Superior temporal gyrus (tissue), 1 donor: ENCODE measurements around the gene MYOM1.

ENCODE experiments used
- DNase-seq: peaks from one replicate; pipeline ENCODE4 v3.0.0-alpha.2; 2016; ENCODE audit errors: extremely low spot score

Gene MYOM1

GRCh38 chr18:3118195-3119010 lies 101.4 kb downstream of the MYOM1 start:
- DNase-seq, result no peak

DNA sequence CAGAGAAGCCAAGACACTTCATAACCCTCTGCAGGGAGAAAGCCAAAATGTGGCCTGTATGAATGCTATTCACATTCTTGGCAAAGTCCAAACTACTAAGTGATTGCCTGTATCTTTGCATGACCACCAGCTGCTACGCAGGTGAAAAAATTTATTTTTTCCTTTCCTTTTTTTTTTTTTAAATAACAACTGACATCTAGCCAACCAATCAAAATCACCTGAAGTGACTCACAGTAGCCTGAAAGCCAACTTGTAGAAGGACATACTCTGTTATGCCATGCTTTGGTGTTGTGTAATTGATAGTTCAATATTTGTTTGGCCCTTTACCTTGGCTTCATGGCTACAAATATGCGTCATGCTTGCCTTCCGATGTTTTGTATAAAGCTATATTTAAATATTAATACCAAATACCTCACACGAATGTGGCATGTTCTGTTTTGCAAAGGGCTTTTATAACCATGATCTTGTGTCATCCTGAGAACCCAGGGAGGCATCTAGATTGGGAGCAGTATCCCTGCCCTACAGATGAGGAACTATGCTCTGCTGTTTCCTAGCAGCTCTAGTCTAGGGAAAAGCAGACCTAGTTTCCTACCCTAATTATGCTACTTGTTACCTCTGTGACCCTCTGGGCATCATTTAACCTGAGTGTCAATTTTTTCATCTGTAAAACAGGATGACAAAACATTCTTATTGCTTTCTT lies 102.1 kb downstream of the MYOM1 start:
- DNase-seq, result no peak

- no peak for DNase-seq
Observed at GRCh38 chr18:3115447-3116030, 104.2 kb downstream of the MYOM1 start.

DNA sequence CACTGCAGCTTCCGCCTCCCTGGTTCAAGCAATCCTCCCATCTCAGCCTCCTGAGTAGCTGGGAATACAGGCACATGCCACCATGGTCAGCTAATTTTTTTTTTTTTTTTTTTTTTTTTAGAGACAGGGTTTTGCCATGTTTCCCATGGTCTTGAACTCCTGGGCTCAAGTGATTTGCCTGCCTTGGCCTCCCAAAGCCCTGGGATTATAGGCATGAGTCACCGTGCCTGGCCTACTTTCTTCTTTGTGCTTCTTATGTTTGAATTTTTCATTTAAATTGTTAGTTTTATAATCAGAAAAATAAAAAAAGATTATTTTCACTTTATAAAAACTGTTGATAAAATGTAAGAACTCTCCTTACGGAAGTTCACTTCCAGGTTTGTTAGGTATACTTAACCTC lies 105.3 kb downstream of the MYOM1 start:
- DNase-seq, result no peak

DNA sequence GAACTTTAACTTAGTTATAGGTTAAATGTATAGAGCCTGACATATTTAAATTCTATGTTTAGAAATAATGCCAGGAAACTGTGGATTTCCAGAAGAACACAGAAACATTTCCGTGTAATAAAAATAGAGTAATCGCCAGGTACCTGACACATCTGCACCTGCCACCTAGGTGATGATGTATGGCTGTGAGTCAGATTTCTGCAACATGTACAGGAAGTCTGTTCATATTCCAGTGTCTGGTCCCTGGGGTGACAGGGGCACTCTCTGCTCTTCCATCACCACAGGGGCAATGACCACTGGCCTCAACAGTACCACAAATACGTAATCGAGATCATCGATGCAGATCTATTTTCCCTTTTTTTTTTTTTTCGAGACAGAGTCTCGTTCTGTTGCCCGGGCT lies 105.7 kb downstream of the MYOM1 start:
- no peak for DNase-seq

DNA sequence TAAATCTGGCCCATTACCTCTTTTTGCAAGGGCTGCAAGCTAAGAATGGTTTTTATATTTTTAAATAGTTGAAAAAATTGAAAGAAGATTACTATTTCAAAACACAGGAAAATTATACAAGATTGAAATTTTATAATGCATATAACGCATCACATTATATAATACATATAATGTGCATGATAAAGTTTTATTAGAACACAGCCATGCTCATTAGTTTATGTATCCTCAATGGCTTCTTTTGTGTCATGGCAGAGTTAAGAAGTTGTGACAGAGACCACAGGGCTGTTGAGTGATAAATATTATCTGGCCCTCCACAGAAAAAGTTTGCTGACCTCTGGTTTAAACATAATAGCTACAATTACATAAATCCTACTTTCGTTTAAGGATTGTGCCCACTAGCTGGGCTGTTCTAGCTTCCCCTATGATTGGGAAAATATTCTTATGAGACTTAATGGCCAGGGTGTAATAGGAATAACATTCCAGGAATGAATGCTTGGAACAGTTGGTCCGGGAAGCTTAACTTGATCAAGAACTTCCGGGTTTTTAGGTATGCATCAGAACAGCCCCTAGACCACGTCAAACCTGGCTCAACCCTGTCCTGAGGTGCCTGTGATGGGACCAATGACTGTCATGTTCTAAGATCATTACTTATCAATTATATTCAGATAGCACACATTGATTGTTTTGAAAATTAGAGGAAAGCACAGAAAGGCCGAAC lies 108.1 kb downstream of the MYOM1 start:
- no peak for DNase-seq

DNA sequence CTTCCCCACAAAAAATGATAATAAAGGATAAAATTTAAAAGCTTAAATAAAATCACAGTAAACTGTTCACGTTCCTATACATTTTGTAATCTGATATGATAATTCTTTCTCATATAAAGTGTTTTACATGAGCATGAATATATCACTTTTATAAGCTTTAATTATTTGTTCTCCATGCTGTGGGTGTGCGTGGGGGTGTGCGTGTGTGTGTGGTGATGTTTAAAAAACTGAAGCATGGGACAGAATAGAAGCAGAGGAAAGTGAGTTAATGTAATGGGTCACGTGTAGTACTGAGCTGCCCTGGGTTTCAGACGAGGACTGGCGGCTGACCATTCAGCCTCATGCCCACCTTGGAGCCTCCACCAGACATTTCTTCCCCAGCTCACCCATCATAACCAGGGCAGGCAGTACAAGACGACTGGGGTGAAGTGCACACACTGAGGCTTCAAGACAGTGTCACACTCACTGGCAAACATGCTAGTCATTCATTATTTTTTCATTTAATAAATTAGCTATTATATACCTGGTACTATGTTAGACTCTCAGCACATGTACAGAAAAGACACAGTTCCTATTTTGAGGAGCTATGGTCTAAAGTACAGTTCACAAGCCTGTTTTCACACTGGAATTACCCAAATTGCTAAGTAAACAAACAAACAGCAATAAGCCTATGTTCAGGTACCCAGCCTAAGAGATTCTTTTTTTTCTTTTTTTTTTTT lies 109.6 kb downstream of the MYOM1 start:
- no peak for DNase-seq

GRCh38 chr18:3107740-3108151 lies 112.0 kb downstream of the MYOM1 start:
- no peak for DNase-seq

- DNase-seq, result no peak
Observed at GRCh38 chr18:3104190-3105054, 115.3 kb downstream of the MYOM1 start.

DNA sequence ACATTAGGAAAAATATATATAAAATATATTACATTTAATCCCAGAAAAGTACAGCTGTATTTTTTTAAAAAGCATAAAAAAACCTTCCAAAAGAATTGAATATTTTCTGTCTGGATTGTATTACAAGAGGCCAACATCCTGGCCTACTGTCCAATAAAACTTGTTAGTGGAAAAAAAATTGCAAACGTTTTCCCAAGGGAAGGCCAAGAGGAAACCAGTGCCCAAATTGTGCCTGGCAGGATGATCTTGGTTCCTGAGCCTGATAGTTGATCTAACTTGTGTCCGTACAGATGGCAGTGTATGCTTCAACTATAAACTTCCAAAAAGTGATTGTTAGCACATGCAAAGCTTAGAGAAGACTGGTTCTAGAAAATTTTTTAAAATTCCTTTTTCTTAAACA lies 116.2 kb downstream of the MYOM1 start:
- DNase-seq, result no peak

- DNase-seq, result no peak
Observed at GRCh38 chr18:3102983-3103382, 116.8 kb downstream of the MYOM1 start.

DNA sequence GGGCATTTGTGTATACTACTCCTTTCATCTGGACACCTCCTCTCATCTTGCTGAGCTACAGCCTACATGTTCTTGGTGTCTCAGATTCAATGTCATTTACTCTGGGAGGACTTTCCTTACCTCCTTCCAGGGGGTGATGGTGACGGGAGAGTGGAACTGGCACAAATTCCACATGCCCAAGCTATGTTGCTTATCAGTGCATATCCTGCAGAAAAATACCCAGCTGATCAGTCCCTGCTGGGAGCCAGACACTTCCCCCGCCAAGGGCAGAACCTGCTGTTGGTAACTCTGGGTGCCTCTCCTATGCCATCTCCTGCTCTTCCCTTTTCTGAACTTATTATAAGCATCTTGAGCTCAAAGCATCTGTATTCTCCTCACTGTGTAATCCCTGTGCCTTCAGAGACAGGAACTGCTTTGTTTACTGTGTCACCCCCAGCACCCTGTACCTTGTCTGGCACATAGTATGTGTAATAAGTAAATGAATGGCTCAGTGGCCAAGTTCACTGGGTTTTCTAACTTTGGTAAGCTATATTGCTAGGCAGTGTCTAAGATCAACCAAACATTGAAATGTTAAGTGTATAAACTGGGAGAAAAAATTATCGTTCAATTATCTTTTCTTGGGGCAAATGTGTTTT lies 119.2 kb downstream of the MYOM1 start:
- DNase-seq, result no peak

- DNase-seq, result no peak
Observed at GRCh38 chr18:3099327-3099726, 120.4 kb downstream of the MYOM1 start.

DNA sequence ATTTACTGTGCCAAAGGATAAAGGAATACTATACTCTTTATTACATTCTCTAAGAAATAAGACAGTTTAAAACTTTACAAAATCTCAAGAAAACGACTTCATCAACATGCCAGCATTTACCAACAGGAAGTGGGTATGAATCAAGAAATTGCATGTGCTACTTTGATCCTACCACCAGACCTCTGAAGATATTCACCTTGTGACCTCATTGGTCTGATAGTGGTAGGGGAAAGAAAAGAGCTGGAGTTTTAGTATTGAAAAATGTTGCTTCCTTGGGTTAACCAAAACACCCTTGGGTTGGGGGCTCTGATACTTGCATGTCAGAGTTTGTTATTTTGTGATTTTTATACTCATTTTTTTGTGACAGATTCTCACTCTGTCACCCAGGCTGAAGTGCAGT lies 122.7 kb downstream of the MYOM1 start:
- DNase-seq, result no peak

DNA sequence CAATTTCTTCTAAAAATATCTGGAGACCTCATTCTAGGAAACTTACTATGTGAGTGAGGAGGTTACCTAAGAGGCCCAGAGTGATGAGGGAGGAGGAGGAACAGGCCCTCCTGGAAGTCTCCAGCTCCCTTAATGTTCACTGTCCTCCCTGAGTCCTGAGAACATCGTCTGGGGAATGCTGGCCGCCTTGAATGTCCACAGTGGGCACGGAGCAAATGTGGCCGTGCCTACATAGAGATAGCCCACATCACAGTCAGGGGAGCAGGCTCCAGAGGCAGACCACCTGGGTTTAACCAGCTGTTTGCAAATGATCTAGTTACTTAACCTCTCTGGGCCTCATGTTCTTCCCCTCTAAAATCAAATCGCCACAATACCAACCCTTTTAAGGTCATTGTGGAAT lies 123.8 kb downstream of the MYOM1 start:
- DNase-seq, result no peak

- no peak for DNase-seq
Observed at GRCh38 chr18:3094338-3094684, 125.5 kb downstream of the MYOM1 start.

DNA sequence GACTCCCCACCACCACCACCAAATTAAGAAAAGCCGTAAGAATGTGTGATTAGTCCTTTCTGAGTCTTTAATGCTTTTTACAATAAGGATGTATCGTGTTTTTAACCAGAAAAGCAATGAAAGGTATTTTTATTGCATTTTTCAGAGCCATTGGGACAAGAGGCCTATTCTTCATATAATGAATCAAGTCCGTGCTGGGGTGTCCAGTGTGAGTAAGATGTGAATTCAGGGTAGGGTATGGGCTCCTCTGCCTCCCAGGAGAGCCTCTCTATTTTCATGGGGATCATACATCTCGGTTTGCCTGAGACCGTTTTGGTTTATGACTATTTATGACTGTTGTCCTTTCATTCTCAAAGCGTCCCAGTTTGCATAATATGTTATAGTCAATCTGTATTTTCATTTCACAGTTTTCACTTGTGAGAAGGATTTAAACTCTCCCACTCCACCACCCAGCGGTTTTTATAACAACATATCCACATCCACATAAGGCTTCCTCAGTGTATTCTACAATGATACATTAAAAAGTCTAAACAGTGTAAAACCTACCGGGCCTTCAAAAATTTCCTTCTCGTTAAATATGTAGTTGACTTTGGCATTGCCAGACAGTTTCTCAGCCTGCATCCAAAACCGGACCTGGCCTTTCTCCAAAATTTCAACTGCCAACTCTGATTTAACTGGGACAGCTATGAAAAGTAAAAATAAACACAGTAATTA lies 126.0 kb downstream of the MYOM1 start:
- DNase-seq, result peak; percentile 32

GRCh38 chr18:3092727-3093126 lies 127.0 kb downstream of the MYOM1 start:
- no peak for DNase-seq

DNA sequence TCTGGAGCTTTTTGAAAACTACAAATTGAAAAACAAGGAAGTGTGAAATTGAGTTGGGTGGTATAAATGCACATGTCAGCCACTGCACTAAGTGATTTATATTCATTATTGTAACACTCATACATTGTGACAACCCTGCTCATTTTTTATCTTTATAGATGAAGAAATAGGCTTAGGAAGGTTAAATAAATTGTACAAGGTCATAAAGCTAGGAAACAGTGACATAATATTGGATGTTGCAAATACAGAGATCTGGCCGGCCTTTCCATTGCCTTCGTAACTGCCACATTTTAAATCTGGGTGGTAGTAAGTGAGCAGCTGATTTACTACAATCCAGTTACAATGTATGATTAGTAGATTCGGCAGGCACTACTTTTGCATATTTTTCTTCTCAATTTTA lies 130.2 kb downstream of the MYOM1 start:
- DNase-seq, result no peak

DNA sequence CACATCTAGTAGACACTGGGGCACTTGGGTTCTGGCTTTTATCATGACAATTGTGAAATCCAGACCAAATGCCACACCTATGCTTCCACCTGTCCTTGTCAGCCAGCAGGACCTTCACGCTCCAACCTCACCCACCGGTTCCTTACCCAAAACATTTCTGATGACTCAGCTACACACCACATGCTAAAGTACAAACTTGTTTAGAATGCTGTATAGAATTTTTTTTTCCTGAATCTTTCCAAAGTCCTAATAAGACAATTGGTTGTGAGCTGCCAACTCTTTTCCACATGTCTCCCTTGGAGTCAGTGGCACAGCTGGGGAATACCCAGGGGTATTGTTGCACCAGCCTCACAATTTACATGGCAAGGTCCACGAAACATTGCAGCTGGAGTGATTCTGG lies 131.3 kb downstream of the MYOM1 start:
- no peak for DNase-seq
